Neuron (in vitro differentiated cells): Measurements from ENCODE around the gene LRRC8A.
A peak's percentile ranks its signal among the peaks of the same experiment; 100 is the strongest.
"Not testable (repeated sequence)": the region's sequence is repeated elsewhere in the genome, so short reads cannot be mapped to it uniquely, and the experiment has no call there.

Experiments
- H2AFZ ChIP-seq: one replicate; pipeline ENCODE4 v1.6.1; 2013; ENCODE audit warnings: low read depth, mild to moderate bottlenecking, inconsistent platforms, low read length, moderate library complexity
- H3K27me3 ChIP-seq: one replicate; pipeline ENCODE4 v1.6.1; 2013; ENCODE audit warnings: low read length; ENCODE audit not compliant: insufficient read depth
- H3K36me3 ChIP-seq: one replicate; pipeline ENCODE4 v1.6.1; 2013; ENCODE audit warnings: low read length; ENCODE audit not compliant: insufficient read depth
- H3K4me1 ChIP-seq: one replicate; pipeline ENCODE4 v1.6.1; 2013; ENCODE audit warnings: low read length; ENCODE audit not compliant: insufficient read depth
- H3K4me3 ChIP-seq: 2 replicates; pipeline ENCODE4 v1.5.1; 2013; ENCODE audit warnings: mild to moderate bottlenecking, low read length, moderate library complexity
- H3K9me3 ChIP-seq: one replicate; pipeline ENCODE4 v1.6.1; 2013; ENCODE audit warnings: low read length

Gene LRRC8A

GRCh38 chr9:128947277-128947526, 65.3 kb downstream of the LRRC8A start:
- Histone ChIP-seq H2AFZ (peak overlapping the region; percentile 91), H3K36me3 (peaks cover 27% of the 10 kb centered on the region), H3K27me3 (no peaks in the 10 kb centered on the region), H3K4me1 (peaks cover 9% of the 10 kb centered on the region), H3K9me3 (no peaks in the 10 kb centered on the region), H3K4me3 (peak overlapping the region; percentile 89)

- peaks cover 30% of the 10 kb centered on the region for H3K36me3 ChIP-seq
- no peaks in the 10 kb centered on the region for H3K27me3 ChIP-seq
- H3K4me3 ChIP-seq, result peak within 1 kb of the TSS; percentile 89
Observed at GRCh38 chr9:128947527-128948301, 65.8 kb downstream of the LRRC8A start, which contains the start of the genes DOLK and NUP188. Gene DOLK (minus strand): TSS chr9:128947603. CDS start chr9:128947303, 300 bp downstream. Gene NUP188 (plus strand): TSS chr9:128947699. CDS start chr9:128947720, 21 bp downstream.

GRCh38 chr9:128961403-128961802, 79.5 kb downstream of the LRRC8A start:
- not testable (repeated sequence) for H3K4me1 ChIP-seq, H3K4me3 ChIP-seq, H3K27me3 ChIP-seq, H2AFZ ChIP-seq, H3K9me3 ChIP-seq
- H3K36me3 ChIP-seq, result peaks cover 65% of the 10 kb centered on the region

More at GRCh38 chr9:128947527-128948301, 65.8 kb downstream of the LRRC8A start, which contains the start of the genes DOLK and NUP188:
- H3K9me3 ChIP-seq, result no peaks in the 10 kb centered on the region
- H3K4me1 ChIP-seq, result peaks cover 9% of the 10 kb centered on the region
- H2AFZ ChIP-seq, result peak within 1 kb of the TSS; percentile 91
